DOHH2 (cell line): ENCODE data around the gene HELZ.

ENCODE experiments used
- H3F3A ChIP-seq: fragments of 200-600 bp; sonication (generic), shearing (Covaris generic); 2 replicates; pipeline ENCODE4 v1.6.0; 2016; ENCODE audit warnings: antibody characterized with exemption, mild to moderate bottlenecking; ENCODE audit not compliant: control insufficient read depth, insufficient read depth
- H3K27ac ChIP-seq: fragments of 200-600 bp; sonication (generic); 2 replicates; pipeline ENCODE4 v1.5.1; 2014; ENCODE audit warnings: low read depth, mild to moderate bottlenecking, low read length, moderate library complexity
- H3K27me3 ChIP-seq: fragments of 200-600 bp; sonication (generic); 2 replicates; pipeline ENCODE4 v1.6.1; 2014; ENCODE audit warnings: mild to moderate bottlenecking, low read length, mixed read lengths; ENCODE audit not compliant: control insufficient read depth
- H3K36me3 ChIP-seq: fragments of 200-600 bp; sonication (generic); 2 replicates; pipeline ENCODE4 v1.6.1; 2014; ENCODE audit warnings: mild to moderate bottlenecking, low read length, moderate library complexity, mixed read lengths; ENCODE audit not compliant: control insufficient read depth
- H3K4me1 ChIP-seq: fragments of 200-600 bp; sonication (generic); 2 replicates; pipeline ENCODE4 v1.6.1; 2014; ENCODE audit warnings: mild to moderate bottlenecking, low read length, mixed read lengths; ENCODE audit not compliant: control insufficient read depth
- H3K4me2 ChIP-seq: fragments of 200-600 bp; sonication (generic); 2 replicates; pipeline ENCODE4 v1.6.0; 2014; ENCODE audit warnings: mild to moderate bottlenecking, low read length, moderate library complexity
- H3K4me3 ChIP-seq: fragments of 200-600 bp; sonication (generic); 2 replicates; pipeline ENCODE4 v1.5.1; 2014; ENCODE audit warnings: mild to moderate bottlenecking, low read length, mixed read lengths
- H3K79me2 ChIP-seq: fragments of 200-600 bp; sonication (generic); 2 replicates; pipeline ENCODE4 v1.6.1; 2014; ENCODE audit warnings: mild to moderate bottlenecking, low read length, mixed read lengths; ENCODE audit not compliant: control insufficient read depth
- H3K9me2 ChIP-seq: fragments of 200-600 bp; sonication (generic); replicated peaks from 2 replicates; pipeline ENCODE4 v1.6.1; 2014; ENCODE audit warnings: mild to moderate bottlenecking, low read length, mixed read lengths; ENCODE audit not compliant: control insufficient read depth
- H3K9me3 ChIP-seq: fragments of 200-600 bp; sonication (generic); 2 replicates; pipeline ENCODE4 v1.6.1; 2014; ENCODE audit warnings: antibody characterized with exemption, low read length, mixed read lengths; ENCODE audit not compliant: control insufficient read depth, insufficient read depth
- H4K20me1 ChIP-seq: fragments of 200-600 bp; sonication (generic); 2 replicates; pipeline ENCODE4 v1.6.0; 2014; ENCODE audit warnings: low read depth, mild to moderate bottlenecking, antibody characterized with exemption, low read length, moderate library complexity; ENCODE audit not compliant: control insufficient read depth, insufficient read depth
- EZH2phosphoT487 ChIP-seq: fragments of 200-600 bp; sonication (generic); IDR thresholded peaks from 2 replicates; pipeline ENCODE4 v1.6.1; 2017; ENCODE audit warnings: borderline replicate concordance, mild to moderate bottlenecking, antibody characterized with exemption, low read length, moderate library complexity, mixed read lengths
- TF ChIP-seq, protein P1 (sequence below): fragments of 200-600 bp; sonication (generic); IDR thresholded peaks from one replicate; pipeline ENCODE4 v1.5.1; 2014; ENCODE audit warnings: antibody characterized with exemption, mild to moderate bottlenecking, low read depth, low read length; ENCODE audit not compliant: poor library complexity, severe bottlenecking

HELZ gene

DNA sequence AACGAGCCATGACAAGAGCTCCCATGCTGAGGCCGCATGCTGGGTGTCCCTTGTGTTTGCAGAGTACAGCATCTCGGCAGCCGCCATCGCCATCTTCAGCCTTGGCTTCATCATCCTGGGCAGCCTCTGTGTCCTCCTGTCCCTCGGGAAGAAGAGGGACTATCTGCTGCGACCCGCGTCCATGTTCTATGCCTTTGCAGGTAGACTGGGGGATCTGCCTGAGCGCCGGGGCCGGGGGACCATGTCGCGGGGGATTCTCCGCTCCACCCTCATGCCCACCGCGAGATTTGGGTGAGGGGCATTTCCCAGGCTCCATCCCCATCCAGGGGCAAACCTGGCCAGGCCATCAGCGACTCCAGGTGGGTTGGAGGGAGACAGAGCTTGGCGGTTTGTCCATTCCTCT lies 190.0 kb downstream of the HELZ start:
- H4K20me1 ChIP-seq = no peaks in the 10 kb centered on the region
- H3K4me2 ChIP-seq = no peak overlapping the region
- H3K9me3 ChIP-seq = no peaks in the 10 kb centered on the region
- H3F3A ChIP-seq = no peaks in the 10 kb centered on the region
- no peaks in the 10 kb centered on the region for H3K79me2 ChIP-seq
- no peaks in the 10 kb centered on the region for H3K9me2 ChIP-seq
- no peak overlapping the region for H3K27ac ChIP-seq
- H3K4me1 ChIP-seq = peaks cover 12% of the 10 kb centered on the region
- TF ChIP-seq, protein P1, sequence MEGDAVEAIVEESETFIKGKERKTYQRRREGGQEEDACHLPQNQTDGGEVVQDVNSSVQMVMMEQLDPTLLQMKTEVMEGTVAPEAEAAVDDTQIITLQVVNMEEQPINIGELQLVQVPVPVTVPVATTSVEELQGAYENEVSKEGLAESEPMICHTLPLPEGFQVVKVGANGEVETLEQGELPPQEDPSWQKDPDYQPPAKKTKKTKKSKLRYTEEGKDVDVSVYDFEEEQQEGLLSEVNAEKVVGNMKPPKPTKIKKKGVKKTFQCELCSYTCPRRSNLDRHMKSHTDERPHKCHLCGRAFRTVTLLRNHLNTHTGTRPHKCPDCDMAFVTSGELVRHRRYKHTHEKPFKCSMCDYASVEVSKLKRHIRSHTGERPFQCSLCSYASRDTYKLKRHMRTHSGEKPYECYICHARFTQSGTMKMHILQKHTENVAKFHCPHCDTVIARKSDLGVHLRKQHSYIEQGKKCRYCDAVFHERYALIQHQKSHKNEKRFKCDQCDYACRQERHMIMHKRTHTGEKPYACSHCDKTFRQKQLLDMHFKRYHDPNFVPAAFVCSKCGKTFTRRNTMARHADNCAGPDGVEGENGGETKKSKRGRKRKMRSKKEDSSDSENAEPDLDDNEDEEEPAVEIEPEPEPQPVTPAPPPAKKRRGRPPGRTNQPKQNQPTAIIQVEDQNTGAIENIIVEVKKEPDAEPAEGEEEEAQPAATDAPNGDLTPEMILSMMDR = no peak
- no peak for TF ChIP-seq EZH2phosphoT487
- no peaks in the 10 kb centered on the region for H3K36me3 ChIP-seq
- H3K27me3 ChIP-seq = no peaks in the 10 kb centered on the region
- H3K4me3 ChIP-seq = no peak overlapping the region

DNA sequence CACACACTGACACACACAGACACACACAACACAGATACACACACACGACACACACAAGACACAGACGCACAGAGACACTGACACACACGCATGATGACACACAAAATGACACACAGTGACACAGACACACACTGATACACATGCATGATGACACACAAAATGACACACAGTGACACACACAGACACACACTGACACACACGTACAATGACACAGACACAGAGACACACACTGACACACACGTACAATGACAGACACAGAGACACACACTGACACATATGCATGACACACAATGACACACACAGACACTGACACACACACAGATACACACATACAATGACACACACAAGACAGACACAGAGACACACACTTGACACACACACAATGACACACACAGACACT lies 190.4 kb downstream of the HELZ start:
- H3F3A ChIP-seq = no peaks in the 10 kb centered on the region
- TF ChIP-seq, protein P1 = no peak
- TF ChIP-seq EZH2phosphoT487 = no peak
- no peaks in the 10 kb centered on the region for H3K27me3 ChIP-seq
- no peaks in the 10 kb centered on the region for H3K79me2 ChIP-seq
- no peak overlapping the region for H3K4me2 ChIP-seq
- no peak overlapping the region for H3K27ac ChIP-seq
- H3K4me3 ChIP-seq = no peak overlapping the region
- H3K9me3 ChIP-seq = no peaks in the 10 kb centered on the region
- no peaks in the 10 kb centered on the region for H3K9me2 ChIP-seq
- no peaks in the 10 kb centered on the region for H3K36me3 ChIP-seq
- H3K4me1 ChIP-seq = peaks cover 12% of the 10 kb centered on the region
- no peaks in the 10 kb centered on the region for H4K20me1 ChIP-seq

DNA sequence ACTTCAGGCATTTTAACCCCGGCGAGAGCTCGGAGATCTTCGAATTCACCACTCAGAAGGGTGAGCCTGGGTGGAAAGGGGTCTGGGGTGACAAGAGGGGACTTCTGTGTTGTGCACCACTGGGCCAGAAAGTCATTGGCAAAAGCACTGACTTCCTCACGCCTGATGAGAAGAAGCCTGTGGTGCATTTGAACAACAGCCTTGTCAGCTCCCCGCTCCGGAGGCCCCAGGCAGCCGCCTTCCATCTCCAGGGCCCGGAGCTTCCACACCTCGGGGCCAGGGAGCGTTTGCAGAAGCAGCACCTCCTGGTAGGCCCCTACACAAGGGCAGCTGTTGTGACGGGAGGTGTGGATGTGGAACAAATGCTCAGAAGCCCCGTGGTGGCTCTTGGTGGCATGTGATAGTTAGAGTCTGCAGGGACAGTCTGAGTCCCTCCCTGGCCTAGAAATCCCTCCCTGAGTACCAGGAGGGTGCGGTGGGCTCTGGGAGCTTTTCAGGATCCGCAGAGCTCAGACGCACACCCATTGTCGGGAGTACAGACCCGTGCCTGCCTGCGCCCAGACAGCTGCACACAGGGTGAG lies 190.9 kb downstream of the HELZ start:
- Histone ChIP-seq H3K4me1 (peaks cover 12% of the 10 kb centered on the region), H3K9me3 (peaks cover 4% of the 10 kb centered on the region), H3F3A (no peaks in the 10 kb centered on the region), H3K36me3 (no peaks in the 10 kb centered on the region), H3K27me3 (no peaks in the 10 kb centered on the region), H3K27ac (no peak overlapping the region), H3K9me2 (no peaks in the 10 kb centered on the region), H3K4me2 (no peak overlapping the region), H3K79me2 (no peaks in the 10 kb centered on the region), H3K4me3 (no peak overlapping the region), H4K20me1 (no peaks in the 10 kb centered on the region)
- no peak for TF ChIP-seq EZH2phosphoT487
- TF ChIP-seq, protein P1 = no peak
